Kidney (tissue), 14 donors: ENCODE results near the gene WDFY2. TPM values are rescaled to one million over a fixed set of nuclear protein-coding genes. Genes with fewer than 3 reads are reported as not detected.

Experiments
- DNase-seq, 5 donors: peaks; one replicate each; pipeline ENCODE4 v3.0.0-alpha.2; 2013 to 2020
- FAIRE-seq: peaks from 2 replicates; lab custom pipeline; 2012; peaks lifted over from hg19 to GRCh38; lab: Jason Lieb, UNC
- H3K27ac ChIP-seq, 2 donors: one replicate each; pipeline ENCODE4 v1.7.0; 2013; ENCODE audit warnings: low read depth in 2 of 2, low read length in 2 of 2, inconsistent platforms in 1 of 2
- H3K27me3 ChIP-seq: one replicate; pipeline ENCODE4 v1.7.1; 2013; ENCODE audit warnings: low read length, inconsistent platforms; ENCODE audit not compliant: control insufficient read depth, insufficient read depth
- H3K36me3 ChIP-seq, 3 donors: one replicate each; pipeline versions ENCODE4 v1.7.0 to v1.7.1; 2013; ENCODE audit warnings: low read length in 3 of 3, control low read depth in 1 of 3, inconsistent platforms in 1 of 3; ENCODE audit not compliant: insufficient read depth in 3 of 3, control insufficient read depth in 2 of 3
- H3K4me1 ChIP-seq, 3 donors: one replicate each; pipeline versions ENCODE4 v1.7.0 to v1.7.1; 2013; ENCODE audit warnings: low read length in 3 of 3, inconsistent platforms in 1 of 3, low read depth in 1 of 3; ENCODE audit not compliant: control insufficient read depth in 2 of 3, insufficient read depth in 2 of 3
- H3K4me3 ChIP-seq, 3 donors: one replicate each; pipeline versions ENCODE4 v1.7.0 to v1.8.1; 2013; ENCODE audit warnings: low read length in 3 of 3, control low read depth in 1 of 3, inconsistent platforms in 1 of 3
- H3K9ac ChIP-seq, 3 donors: one replicate each; pipeline versions ENCODE4 v1.7.0 to v1.7.1; 2013; ENCODE audit warnings: low read length in 3 of 3, control low read depth in 1 of 3, inconsistent platforms in 1 of 3
- H3K9me3 ChIP-seq, 3 donors: one replicate each; pipeline versions ENCODE4 v1.7.0 to v1.7.1; 2013; ENCODE audit warnings: low read length in 3 of 3, control low read depth in 1 of 3, inconsistent platforms in 1 of 3; ENCODE audit not compliant: control insufficient read depth in 2 of 3, insufficient read depth in 1 of 3
- CTCF ChIP-seq: IDR thresholded peaks from 3 replicates; pipeline ENCODE4 v1.5.1; 2012; ENCODE audit warnings: mild to moderate bottlenecking, moderate library complexity, borderline replicate concordance; ENCODE audit not compliant: insufficient read depth; ENCODE audit errors: extremely low read depth
- intact Hi-C: fragments of 100-400 bp; cut with DNase I; formaldehyde crosslinking; loops from one replicate; pipeline ENCODE4 v1.11.1; 2022
- polyA plus RNA-seq: library from polyadenylated mRNA; stranded (reverse); fragments of 350-450 nt; fragmentation: Illumina TruSeq; extraction: RNeasy Lipid Tissue Mini Kit (QIAGEN cat#74804); gene quantifications from one replicate; pipeline ENCODE4 v1.2.3, GENCODE V29; 2014; ENCODE audit warnings: low read depth, low replicate concordance; ENCODE audit not compliant: insufficient read depth
- total RNA-seq: library from RNA; stranded (reverse); fragmentation: NEBNext Ultra II Directional; extraction: Animal tissue kit (Norgen Biotek cat#: 25700); gene quantifications from one replicate; pipeline ENCODE4 v1.2.1, GENCODE V29; 2021
- donor health status: control.
- donor health status: control.
- donor health status: control.
- donor health status: control.
- donor health status: control.
- donor health status: DM: yes; HTN: yes; CAD: no.
- donor health status: Normal renal cell carcinoma (clear cell type).

Gene WDFY2
- total and polyA plus RNA-seq, 2 donors from 2014 or later = 4.8 to 13.0 TPM

- H3K27ac ChIP-seq = no peak overlapping the region
- no peak overlapping the region for H3K4me3 ChIP-seq
- no peaks in the 10 kb centered on the region for H3K36me3 ChIP-seq
- intact Hi-C loops = no loop called here
- no peaks in the 10 kb centered on the region for H3K9me3 ChIP-seq
- FAIRE-seq (no peak), DNase-seq (no peak)
- H3K4me1 ChIP-seq = peaks cover 0 to 18% (median 11%) of the 10 kb centered on the region in 3 donors
- H3K9ac ChIP-seq = no peak overlapping the region
- no peaks in the 10 kb centered on the region for H3K27me3 ChIP-seq
- TF ChIP-seq CTCF = no peak
These were observed 11.2 kb downstream of the WDFY2 start for GRCh38 chr13:51595416-51595815.

GRCh38 chr13:51596541-51596940, 12.3 kb downstream of the WDFY2 start:
- Histone ChIP-seq H3K27ac (no peak overlapping the region), H3K36me3 (no peaks in the 10 kb centered on the region), H3K9ac (no peak overlapping the region), H3K9me3 (no peaks in the 10 kb centered on the region), H3K4me3 (peak overlapping the region in 1 of 3 donors; percentile 34), H3K27me3 (no peaks in the 10 kb centered on the region), H3K4me1 (peaks cover 0 to 19% (median 8%) of the 10 kb centered on the region in 3 donors)
- intact Hi-C loops = no loop called here
- FAIRE-seq = no peak
- no peak for TF ChIP-seq CTCF
- no peak for DNase-seq

GRCh38 chr13:51599444-51600176, 15.3 kb downstream of the WDFY2 start:
- no peak for TF ChIP-seq CTCF
- DNase-seq (no peak), FAIRE-seq (no peak)
- no peaks in the 10 kb centered on the region for H3K36me3 ChIP-seq
- intact Hi-C loops = no loop called here
- H3K27me3 ChIP-seq = no peaks in the 10 kb centered on the region
- no peaks in the 10 kb centered on the region for H3K9me3 ChIP-seq
- H3K4me3 ChIP-seq = no peak overlapping the region
- H3K27ac ChIP-seq = no peak overlapping the region
- H3K9ac ChIP-seq = no peak overlapping the region
- H3K4me1 ChIP-seq = peaks cover 0 to 16% (median 8%) of the 10 kb centered on the region in 3 donors
